HG03066 (cell line): ENCODE measurements around the gene SPTBN4.
"Not testable (repeated sequence)": the region's sequence is repeated elsewhere in the genome, so short reads cannot be mapped to it uniquely, and the experiment has no call there.

ENCODE experiments used
- ATAC-seq: cut with Tn5 transposase; IDR thresholded peaks from one replicate; pipeline ENCODE4 v1.9.1; 2021; ENCODE audit warnings: low read depth; ENCODE audit not compliant: unreplicated experiment

The SPTBN4 gene

GRCh38 chr19:40466985-40467734 is at the start of gene SPTBN4:
Gene SPTBN4 (plus strand): TSS chr19:40467001. CDS start chr19:40472622, 5,621 bp downstream.
- no peak for ATAC-seq

- ATAC-seq, result no peak
Observed at GRCh38 chr19:40417643-40417981, 49.2 kb upstream of the SPTBN4 start.

- no peak for ATAC-seq
Observed at GRCh38 chr19:40418040-40418439, 48.8 kb upstream of the SPTBN4 start.

DNA sequence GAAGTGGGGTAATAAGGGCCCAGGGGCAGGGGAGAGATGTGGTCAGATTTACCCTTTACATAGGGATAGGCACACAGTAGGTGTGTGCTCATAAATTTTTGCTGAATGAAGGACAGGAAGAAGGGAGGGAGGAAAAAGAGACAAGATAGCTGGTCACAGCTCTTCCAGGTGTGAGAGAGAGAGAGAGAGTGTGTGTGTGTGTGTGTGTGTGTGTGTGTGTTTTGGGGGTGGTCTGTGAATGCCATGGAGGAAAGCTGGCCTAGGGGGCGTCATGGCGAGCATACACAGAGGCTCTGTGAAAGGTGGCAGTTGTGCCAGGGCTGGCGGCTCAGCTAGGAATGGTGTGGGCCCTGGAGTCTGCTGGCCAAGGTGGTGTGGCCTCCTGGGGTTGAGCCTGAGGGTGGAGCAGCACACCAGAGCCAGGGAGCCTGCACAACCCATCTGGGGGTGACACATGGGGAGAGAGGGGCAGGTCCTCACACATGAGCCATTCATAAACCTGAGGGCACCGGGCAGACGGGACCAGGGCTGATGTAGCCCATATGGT is 47.7 kb upstream of the SPTBN4 start:
- ATAC-seq, result no peak

DNA sequence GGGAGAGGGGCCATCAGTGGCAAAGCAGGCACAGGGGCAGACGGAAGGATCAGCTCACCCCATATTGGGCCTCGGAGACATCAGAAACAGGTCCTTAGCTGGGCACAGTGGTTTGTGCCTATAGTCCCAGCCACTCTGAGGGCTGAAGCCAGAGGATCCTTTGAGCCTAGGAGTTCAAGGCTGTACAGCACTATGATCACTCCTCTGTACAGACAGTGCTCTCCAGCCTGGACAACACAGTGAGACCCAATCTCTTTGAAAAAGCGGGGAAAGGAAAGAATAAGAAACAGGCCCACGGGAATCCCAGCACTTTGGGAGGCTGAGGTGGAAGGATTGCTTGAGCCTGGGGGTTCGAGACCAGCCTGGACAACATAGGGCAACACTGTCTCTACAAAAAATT is 47.0 kb upstream of the SPTBN4 start:
- ATAC-seq, result no peak

DNA sequence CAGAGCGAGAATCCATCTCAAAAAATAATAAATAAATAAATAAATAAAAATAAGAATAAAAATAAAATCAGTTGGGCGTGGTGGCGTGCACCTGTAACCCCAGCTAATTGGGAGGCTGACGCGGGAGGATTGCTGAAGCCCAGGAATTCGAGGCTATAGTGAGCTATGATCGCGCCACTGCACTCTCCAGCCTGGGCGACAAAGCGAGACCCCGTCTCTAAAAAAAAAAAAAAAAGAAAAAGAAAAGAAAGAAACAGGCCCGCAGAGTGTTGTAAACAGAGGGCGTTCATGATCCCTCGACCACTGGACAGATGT is 46.4 kb upstream of the SPTBN4 start:
- no peak for ATAC-seq

DNA sequence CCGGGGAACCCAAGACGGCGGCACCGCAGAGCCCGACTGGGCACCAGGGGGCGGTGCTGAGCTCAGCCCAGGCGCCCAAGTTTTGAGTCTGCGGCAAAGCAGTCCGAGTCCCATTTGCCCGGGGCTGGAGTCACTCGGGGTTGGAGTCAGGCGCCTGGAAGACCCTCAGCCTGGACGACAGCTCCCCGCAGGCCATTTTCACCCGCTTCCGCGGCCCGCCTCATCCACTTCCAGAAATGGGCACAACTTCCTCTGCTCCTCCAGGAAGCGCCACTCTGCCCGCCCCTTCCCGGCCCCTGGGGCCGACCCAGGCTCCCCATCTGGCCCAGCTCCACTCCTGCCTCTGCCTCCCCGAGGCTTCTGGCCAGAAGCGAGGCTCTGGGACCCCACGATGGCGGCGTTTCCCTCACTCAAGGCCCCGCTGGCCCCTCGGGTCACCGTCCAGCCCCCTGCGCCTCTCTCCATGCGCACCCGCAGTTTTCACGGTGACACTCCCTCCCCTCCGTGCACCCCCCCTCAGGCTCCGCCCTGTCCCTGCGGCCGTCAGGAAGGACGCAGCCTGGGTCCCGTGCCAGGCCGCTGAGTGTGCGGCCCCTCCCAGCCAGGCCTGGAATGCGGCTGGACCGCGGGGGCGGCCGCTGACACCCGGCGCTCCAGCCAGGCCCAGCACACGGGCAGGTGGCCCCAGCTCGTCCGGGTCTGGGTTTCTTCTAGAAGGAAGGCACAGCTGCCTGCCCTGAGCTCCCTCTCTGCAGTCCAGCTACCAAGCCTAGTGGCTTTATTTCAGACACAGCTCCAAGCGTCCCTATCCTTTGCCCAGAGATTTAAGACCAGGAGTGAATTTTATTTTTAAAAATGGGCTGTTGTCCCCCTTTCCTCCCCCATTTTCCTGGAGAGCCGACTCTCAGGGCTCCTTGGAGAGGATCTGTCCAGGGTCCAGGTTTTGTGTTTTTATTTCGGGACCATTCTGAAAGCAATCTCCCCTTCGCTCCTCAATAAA is 45.7 kb upstream of the SPTBN4 start:
- no peak for ATAC-seq

DNA sequence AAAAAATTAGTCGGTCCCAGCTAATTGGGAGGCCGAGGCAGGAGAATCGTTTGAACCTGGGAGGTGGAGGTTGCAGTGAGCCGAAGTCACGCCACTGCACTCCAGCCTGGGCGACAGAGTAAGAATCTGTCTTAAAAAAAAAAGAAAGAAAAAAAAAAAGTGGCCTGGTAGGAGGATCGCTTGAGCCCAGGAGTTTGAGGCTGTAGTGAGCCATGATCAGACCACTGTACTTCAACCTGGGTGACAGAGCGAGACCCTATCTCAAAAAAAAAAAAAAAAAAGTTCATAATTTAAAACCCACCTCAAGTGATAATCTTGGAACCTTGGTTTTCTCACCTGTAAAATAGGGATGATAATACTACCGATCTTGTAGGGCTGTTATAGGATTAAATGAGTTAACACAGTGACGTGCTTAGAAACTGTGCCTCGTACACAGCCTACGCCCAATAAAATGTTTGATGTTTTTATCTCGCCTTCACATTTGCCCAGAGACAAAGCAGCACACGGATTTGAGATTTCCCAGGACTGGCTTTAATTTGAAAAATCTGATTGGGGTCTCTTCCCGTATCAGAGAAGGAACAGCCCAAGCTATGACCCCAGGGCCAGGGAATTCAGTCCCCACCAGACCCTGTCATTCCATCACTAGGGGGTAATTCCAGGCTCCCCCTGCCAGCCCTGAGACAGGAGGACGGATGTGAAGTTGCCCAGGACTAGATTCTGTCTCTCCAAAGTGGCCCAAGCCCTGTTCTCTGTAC is 44.6 kb upstream of the SPTBN4 start:
- ATAC-seq, result no peak

DNA sequence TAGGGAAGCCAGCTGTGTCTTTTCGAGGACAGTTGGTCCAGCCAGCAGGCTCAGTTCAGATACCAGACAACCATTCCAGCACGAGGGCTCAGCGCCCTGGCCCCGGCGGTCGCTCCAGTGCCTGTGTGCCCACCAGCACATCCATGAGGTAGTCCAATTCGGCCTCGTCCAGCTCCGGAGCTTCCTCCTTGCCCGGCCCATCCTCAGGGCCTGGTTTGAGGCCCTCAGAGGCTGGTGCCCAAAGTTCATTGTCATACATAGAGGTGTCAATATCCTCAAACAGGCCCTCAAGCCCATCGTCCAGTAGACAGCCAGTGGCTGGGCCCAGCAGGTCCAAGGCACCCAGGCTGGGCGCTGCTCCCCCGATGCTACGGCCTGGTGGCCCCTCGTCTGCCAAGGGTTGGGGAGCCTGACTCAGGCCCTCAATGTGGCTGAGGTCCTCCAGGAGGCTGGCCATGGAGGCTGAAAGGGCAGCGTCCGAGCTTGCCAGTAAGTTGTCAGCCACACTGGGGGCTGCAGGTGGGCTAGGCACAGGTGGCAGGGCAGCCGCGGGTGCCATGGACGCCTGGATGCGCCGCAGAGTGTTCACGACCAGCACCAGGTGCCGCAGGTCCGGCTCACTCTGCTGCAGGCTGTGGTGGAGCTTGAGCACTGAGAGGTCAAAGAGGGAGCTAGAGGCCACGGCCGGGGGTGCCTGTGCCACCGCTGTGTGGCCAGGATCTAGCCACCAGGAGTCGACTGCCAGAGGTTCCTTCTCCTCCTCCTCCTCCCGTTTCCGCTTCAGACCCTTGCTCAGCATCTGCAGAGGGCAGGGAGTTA is 43.8 kb upstream of the SPTBN4 start:
- ATAC-seq, result no peak

DNA sequence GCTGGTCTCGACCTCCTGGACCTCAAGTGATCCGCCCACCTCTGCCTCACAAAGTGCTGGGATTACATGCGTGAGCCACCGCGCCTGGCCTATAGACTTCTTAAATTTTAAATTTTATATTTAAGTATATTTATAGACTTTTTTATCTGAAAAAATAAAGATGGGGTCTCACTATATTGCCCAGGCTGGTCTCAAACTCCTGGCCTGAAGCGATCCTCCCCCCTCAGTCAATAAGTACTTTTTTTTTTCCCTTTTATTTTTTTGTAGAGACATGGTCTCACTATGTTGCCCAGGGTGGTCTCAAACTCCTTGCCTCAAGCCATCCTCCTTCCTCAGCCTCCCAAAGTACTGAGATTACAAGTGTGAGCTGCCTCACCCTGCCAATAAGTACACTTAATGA is 42.9 kb upstream of the SPTBN4 start:
- no peak for ATAC-seq

DNA sequence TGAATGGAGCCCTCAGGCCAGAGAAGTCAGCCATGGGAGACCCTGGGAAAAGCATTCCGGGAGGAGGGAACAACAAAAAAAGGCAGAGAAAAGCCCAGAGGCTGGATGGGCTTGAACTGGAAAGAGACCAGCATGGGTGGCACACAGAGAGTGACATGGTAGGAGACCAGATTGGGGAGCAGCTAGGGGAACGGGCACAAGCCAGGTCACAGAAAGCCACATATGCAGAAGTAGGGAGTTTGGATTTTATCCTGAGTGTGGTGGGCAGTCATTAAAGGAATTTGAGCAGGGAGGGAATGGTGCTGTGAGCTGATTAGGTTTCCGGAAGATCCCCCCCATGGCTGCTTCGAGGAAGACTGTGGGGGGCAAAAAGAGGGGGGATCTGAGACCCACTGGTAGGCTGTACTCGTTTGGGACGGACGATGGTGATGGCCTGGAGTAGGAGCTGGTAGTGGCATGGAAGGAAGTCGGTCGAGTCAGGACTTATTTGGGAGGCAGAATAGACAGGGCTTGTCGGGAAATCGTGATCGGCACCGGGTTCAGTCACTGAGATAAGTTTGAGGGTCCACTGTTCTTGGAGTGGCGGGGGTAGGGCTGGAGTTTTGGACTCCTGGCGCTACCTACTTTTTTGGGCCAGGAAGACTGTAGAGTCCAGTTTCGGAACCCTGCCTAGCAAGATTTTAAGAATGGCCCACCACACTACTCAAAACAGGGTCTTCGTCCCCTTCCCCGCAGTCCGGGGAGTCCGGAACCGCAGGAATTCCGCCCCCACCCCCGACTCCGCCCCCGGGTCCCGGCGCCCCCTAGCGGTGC is 42.0 kb upstream of the SPTBN4 start:
- peak; percentile 10 for ATAC-seq

- ATAC-seq, result peak; percentile 73
Observed at GRCh38 chr19:40425450-40426287, 41.1 kb upstream of the SPTBN4 start, which contains the start of gene SERTAD1. Gene SERTAD1 (minus strand): TSS chr19:40425992. CDS start chr19:40423546, 2,446 bp downstream.

GRCh38 chr19:40428197-40428596 is 38.6 kb upstream of the SPTBN4 start:
- ATAC-seq, result not testable (repeated sequence)

DNA sequence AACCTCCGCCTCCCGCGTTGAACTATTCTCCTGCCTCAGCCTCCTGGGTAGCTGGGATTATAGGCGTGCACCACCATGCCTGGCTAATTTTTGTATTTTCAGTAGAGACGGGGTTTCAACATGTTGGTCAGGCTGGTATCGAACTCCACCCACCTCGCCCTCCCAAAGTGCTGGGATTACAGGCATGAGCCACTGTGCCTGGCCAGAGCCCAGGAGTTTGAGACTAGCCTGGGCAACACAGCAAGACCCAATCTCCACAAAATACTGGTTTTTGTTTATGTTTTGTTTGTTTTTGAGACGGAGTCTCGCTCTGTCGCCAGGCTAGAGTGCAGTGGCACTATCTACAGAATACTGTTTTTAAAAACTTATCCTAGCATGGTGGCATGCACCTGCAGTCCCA is 36.6 kb upstream of the SPTBN4 start:
- ATAC-seq, result not testable (repeated sequence)

DNA sequence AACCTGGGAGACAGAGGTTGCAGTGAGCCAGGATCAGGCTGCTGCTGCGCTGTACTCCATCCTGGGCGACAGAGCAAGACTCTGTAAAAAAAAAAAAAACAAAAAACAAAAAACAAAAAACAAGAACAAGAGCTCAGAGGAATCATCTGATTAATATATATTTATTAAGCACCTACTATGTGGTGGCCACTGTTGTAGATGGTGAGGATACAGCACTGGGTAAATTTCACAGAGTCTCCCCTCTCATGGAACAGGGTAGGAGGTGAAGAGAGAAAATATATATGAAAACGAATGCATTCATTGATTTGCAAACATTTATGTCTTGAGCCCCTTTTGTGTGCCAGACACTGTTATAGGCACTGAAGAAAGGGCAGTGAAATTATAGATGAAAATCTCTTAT is 35.1 kb upstream of the SPTBN4 start:
- no peak for ATAC-seq

GRCh38 chr19:40432760-40433159 is 34.0 kb upstream of the SPTBN4 start:
- not testable (repeated sequence) for ATAC-seq

DNA sequence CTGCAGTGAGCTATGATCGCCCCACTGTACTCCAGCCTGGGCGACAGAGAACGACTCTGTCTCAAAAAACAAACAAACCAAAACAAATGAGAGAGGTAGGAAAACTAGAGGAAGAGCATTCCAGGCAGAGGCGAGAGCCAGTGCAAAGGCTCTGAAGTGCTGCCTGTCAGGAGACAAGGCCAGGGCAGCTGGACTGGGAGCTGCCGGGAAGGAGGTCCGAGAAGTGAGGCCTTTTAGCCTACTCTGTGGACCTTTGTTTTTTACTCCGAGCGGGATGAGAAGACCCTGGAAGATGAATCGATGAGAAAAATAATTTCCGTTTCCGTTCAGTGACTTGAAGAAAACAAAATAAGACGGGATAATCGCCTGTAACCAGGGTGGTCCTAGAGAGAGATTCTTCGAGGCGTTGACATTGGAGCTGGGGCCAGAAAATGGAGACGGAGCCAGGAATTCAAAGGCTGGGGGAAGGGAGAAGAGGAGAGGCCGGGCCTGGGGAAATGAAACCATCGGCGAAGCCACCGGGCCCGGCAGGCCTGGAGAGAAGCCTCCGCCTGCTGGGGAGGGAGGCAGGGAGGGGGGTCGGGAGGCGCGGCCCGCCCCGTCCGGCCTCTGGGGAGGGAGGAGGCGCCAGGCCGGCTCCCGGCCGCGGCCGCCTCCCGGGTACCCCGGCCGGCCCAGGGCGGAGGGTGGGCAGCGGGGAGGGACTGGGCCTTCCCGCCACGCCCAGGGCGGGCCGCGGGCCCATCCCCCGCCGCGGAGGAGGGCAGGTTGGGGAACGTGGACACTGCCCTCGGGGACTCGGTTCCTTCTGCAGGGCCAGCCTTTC is 33.2 kb upstream of the SPTBN4 start:
- ATAC-seq, result no peak
